GM21367 (cell line): ENCODE results near the gene TTLL3.
"Not testable (repeated sequence)": the region's sequence is repeated elsewhere in the genome, so short reads cannot be mapped to it uniquely, and the experiment has no call there.

Experiments used
- ATAC-seq: cut with Tn5 transposase; IDR thresholded peaks from one replicate; pipeline ENCODE4 v1.9.1; 2021; ENCODE audit not compliant: unreplicated experiment

The TTLL3 gene, protein sequence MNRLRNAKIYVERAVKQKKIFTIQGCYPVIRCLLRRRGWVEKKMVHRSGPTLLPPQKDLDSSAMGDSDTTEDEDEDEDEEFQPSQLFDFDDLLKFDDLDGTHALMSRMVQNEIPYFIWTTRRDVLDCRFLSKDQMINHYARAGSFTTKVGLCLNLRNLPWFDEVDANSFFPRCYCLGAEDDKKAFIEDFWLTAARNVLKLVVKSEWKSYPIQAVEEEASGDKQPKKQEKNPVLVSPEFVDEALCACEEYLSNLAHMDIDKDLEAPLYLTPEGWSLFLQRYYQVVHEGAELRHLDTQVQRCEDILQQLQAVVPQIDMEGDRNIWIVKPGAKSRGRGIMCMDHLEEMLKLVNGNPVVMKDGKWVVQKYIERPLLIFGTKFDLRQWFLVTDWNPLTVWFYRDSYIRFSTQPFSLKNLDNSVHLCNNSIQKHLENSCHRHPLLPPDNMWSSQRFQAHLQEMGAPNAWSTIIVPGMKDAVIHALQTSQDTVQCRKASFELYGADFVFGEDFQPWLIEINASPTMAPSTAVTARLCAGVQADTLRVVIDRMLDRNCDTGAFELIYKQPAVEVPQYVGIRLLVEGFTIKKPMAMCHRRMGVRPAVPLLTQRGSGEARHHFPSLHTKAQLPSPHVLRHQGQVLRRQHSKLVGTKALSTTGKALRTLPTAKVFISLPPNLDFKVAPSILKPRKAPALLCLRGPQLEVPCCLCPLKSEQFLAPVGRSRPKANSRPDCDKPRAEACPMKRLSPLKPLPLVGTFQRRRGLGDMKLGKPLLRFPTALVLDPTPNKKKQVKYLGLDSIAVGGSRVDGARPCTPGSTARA

DNA sequence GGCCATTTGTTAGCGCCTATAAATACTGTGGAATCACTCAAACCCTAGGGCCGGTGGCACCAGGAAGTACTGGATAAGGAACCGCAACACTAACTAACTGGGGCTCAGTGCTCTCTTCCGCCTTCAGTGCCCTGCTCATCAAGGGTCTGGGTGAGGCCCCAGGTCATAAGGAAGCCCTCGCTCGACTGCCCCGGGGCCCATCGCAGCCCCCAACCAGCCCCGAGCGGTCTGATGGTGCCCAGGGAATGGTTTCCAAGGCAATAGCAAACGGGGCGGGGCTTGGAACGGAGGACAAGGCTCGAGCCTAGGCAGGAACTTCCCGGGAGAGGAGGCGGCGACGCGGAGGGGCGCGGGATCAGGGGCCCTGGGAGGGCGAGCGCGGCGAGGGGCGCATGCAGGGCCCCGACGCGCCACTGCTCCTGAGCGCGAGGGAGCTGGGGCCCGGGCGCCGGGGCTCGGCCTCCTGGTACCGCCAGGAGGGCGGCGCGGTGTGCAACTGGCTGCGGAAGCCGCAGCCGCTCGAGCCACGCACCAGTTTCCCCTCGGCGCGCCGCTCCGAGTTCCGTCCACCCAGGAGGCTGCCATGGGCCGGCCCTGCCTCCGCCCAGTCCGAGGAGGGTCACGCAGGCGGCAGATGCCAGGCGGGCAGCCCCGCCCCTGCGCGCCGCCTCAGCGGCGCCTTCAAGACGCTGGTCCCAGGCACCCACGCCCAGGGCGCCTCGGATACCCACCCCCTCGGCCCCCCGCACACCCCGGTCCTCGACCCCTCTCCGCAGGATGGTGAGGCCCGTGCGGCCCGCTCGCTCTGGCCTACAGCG is at the start of gene TTLL3:
Gene TTLL3 (plus strand): TSS at position 648 of the 818 bp plus-strand sequence. CDS start 400 bp downstream, outside the sequence.
- no peak for ATAC-seq

DNA sequence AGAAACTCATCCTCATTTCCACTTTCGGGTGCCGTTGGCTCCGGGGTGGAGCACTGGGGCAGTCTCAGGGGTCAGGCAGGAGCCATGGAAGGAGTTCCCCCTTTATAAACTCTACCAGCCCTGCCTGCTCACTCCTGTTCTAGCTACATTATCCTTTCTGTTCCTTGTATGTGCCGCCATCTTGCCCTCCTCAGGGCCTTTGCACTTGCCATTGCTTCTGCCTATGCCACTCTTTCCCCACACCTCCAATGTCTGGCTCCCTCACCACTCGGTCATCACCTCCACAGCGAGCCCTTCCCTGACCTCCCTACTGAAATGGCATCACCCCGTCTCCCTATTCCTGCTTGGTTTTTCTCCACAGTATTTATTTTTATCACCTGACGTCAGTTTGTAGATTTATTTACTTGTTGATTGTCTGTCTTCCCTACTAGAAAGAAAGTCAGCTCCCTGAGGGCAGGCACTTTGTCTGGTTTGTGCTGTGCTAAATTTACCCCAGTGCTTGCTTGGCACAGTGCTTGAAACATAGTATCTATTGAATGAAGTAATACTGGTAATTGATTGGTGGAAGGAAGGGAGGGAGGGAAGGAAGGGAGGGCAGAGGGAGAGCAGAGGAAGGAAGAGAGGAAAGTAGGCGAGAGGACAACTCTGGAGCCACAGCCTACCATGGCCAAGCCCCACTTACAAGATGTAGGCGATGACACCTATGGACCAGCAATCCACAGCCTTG is 49.1 kb upstream of the TTLL3 start:
- no peak for ATAC-seq

DNA sequence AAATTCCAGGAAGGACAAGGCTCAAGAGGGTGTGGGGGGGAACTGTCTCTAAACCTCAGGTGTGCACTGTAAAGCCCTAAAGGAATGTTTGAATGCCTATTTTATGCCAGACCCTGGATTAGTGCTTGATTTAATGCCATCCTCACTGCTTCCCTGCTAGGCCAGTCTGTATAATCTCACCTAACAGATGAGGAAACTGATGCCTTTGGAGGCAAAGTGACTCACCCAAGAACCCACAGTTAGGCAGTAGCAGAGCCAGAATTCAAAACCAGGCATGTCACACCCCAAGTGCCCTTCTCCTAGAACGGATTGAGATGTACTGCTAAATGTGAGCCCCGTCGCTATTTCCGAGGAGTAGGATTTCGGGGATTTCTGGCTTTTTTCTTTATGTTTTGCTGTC is 48.1 kb upstream of the TTLL3 start:
- no peak for ATAC-seq

DNA sequence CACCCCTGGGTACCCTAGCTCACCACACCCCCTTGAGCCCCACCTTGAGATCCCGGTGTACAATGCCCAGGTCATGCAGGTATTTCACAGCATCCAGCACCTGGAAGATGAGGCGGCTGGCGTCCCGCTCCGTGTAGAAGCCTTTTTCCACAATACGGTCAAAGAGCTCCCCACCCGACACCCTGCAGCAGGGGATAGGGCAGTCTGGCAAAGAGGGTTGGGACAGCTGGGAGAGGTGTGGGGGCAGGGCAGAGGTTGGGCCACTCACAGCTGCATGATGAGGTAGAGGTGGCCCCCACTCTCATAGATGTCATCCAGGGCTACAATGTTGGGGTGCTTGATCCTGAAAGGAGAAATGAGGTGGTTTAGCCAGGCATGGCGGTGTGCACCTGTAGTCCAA is 47.2 kb upstream of the TTLL3 start:
- no peak for ATAC-seq

DNA sequence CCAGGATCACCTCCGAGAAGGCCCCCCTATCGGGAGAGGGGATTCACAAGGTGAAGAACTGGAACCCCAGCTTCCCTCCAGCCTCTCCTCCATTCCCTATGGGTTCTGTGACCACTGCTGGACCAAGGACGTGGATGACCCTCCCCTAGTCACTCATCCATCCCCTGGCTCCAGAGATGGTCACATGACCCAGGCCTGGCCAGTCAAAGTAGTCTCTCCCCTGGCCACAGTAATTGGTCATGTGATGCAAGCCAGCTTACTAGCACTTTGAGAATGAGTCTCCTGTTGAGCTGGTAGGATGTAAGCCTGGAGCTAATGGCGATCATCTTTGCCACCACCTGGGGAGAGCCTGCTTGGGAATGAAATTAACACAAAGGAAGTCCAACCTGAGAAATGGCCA is 44.2 kb upstream of the TTLL3 start:
- no peak for ATAC-seq

DNA sequence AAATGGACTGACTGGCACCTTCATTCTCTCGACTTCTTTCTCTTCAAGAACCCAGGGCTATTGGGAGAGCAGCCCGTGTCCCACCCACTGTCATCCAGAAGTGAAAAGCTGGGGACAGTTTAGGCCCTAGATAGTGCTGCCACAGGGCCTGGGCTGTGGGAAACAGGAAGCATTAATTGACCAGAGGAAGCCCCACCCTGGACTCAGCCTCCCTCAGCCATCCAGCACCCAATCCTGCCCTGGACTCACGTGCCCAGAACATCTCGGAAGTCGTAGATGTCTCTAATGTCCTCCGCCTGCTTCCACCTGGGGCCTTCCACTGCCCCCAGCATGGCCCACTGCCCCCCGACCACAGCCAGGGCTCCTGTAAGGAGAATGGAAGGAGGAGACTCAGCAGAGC is 42.6 kb upstream of the TTLL3 start:
- ATAC-seq: no peak

DNA sequence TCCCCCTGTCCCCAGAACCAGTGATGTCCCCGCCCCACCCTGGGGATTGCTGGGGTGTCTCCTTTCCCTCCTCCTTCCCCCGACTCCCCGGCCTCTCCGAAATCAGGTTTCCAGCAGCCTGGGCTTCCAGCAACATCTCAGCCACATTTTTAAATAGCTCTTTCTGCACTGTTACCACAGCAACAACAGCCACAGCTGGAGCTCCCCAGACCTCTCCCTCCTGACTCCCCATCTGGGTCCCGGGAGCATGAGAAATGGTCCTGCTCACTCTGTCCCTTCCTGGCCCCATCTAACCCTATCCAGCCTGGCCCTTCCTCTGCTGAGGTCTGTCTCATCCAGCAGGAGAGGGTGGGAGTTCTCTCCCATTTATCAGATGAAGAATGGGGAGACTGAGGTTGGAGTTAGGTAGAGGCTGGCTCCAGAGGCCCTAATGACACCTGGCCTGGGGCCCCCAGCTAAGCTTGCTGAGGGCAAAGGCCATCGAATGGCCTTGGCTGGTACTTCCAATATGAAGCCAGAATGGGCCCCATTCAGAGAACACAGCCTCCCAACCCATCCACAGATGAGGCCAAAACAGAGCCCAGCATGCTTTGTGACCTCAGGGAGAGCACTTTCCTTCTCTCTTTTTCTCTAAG is 41.8 kb upstream of the TTLL3 start:
- no peak for ATAC-seq

DNA sequence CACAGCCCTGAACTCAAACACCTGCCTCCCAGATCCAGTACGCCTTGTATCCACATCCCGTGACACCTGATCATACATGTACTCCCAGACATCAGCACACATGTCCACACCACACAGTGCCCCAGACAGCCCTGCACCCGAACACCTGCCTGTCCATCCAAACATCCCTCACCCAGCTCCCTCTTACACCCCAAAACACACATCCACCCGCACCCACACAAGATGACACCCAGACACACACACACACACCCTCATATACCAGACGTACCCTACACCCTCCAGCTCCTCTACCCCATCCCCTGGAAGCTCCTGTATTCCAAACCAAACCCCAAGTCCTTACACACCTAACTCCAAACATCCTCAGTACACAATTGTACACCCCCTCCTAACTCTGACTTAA is 41.0 kb upstream of the TTLL3 start:
- ATAC-seq: no peak

DNA sequence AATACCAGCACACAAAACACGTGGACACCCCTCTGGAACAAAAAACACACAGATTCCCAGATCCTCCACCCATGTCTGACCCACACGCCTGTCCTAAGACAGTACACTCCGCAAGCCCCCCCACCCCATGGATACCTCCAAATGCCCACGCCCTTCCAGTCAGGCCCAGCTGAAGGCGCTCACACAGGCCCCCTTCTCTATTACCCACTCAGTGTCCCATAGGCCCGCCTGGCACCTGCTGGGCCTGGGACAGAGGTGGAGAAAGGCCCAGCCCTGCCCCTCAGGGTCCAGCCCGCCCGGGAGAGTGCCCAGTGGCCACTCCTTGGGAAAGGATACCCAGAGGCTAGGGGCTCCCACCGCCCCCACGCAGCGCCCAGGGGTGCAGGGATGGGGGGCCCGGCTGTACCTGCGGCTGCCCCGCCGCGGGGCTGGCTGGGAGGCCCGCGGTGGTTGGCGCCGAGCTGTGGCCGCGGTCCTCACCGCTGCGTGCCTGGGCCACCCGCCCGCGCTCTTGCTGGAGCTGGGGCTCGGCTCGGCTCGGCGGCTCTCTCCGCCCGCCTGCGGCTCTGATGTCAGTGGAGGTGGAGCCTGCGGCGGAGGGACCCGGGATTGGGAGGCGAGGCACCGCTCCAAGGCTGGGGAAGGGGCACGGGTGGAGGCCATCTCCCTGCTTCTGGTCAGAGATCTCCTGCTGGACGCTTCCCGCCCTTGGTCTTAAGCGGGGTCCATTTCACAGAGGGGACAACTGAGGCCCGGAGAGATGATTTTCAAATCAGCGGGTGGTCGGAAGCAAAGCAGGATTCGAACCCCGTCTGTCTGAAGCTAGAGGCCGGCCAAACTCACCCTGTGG is 40.4 kb upstream of the TTLL3 start, which contains the start of gene CAMK1:
Gene CAMK1 (minus strand): TSS at position 522 of the 850 bp plus-strand sequence. CDS start 2,198 bp downstream, outside the sequence.
- no peak for ATAC-seq

DNA sequence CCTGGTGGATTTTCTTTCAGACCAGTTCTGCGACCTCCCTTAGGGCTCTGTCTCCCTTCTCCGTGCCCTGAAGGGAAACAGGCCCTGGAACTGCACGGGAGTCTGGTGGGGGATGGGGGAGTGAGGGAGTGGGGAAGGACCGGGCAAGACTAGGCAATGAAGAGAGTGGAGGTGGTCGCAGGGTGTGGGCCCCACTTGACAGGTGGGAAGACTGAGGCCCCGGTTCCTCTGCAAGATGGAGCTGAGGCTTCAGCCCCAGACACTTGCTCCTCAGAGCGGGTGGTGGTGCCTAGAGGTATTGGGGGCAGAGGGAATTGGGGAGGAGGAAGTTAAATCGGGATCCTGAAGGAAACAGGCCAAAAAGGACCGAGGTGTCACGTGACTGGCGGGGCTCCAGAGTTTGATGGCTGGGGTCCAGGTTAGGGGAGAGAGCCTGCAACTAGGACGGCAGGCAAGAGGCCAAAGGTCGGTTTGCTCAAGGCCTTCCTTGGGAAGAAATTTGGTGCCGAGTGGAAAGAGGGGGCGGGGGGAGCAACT is 39.7 kb upstream of the TTLL3 start:
- no peak for ATAC-seq

DNA sequence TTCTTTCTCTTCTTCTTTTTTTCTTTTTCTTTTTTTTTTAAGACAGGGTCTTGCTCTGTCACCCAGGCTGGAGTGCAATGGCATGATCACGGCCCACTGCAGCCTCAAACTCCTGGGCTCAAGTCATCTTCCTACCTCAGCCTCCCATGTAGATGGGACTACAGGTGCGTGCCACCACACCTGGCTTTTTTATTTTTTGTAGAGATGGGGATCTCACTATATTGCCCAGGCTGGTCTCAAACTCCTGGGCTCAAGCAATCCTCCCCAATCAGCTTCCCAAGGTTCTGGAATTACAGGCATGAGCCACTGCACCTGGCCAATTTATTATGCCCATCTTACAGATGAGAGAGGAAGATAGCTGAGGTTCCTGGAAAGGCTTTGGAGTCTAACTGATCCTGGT is 39.1 kb upstream of the TTLL3 start:
- ATAC-seq: not testable (repeated sequence)

DNA sequence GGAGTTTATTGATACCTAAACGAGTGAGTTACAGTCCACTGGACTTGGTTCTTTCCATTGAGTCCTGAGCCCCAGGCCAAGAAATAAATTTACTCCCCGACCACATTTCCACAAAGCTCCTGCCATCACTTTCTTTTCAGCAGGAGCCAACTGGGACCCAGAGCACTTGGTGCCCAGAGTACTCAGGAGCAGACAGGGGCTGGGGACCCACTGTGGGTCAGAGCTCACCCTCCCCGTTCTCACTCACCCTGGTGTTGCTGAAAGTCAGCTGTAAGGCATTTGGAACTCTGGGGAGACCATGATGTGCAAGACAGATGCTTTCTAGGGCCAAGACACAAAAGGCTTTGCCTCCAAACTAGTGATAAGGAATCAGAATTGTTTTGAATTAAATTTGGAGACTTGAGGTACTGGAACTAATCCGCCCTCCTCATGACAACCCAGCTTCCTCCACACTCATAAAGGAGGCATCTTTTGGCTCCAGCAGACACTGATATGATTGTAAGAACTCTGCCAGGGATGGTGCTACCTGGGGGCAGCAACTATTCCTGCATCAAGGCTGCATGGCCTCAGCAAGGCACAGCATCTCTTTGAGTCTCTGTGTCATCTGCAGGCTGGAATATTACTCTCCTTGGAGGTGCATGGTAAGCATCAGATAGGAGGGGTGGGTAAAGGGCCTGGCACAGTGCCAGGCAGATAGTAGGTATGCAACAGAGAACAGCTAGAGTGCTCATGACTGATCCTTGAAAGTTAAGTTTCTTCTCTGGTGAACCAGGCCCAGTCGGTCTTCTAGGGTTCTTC is 33.0 kb upstream of the TTLL3 start:
- no peak for ATAC-seq

DNA sequence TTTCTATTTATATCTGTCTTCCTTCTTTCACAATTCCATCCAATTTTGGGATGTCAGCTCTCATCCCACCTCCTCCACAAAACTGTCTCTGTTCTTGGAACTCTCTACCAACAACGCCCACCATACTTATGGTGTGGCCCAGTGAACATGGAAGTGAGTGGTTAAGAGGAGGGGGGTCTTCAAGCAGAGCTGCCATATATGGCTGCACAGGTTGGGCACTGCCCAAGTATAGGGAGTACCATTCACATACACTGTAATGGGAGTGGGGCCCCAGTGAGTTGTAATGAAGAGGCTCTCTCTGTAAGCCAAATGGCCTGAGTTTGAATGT is 32.4 kb upstream of the TTLL3 start:
- ATAC-seq: no peak

DNA sequence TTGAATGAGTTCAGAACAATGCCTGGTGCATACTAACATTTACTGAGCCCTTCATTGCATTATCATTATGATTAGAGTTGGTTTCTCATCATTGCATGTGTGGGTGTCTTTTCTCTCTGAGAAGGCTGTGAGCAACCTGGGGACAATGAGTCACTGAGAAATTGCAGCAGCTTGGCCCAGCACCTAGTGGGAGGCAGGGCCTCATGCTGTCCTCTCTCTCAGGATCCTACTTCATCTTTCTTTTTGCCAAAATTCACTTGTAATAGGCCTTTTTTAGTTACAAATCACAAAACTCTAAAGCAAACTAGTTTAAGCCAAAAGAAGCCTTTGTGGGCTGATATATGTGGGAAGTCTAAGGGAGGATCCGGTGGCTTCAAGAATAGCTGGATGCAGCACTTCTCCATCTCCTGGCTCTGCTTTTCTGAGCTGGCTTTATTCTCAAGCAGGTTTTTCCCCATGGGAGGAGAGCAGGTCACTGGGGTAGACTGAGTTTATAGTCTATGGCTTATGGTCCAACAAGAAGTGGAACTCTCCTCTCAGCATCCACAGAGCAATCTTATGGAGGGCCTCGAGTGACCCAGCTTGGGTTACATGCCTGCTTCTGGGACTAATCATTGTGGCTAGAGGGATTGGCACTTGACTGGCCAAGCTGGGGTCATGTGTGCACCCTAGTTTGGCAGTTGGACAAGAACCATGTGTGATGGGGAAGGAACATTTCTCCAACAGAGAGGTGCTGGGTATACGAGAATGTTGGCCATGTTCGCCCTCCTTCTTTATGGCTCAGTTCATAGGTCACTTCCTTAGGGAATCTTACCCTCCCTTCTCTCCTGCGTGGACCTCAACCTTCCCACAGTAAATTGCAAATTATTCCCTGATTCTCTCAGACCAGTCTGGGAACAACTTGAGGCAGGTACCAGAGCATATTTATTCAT is 31.7 kb upstream of the TTLL3 start:
- ATAC-seq: no peak

DNA sequence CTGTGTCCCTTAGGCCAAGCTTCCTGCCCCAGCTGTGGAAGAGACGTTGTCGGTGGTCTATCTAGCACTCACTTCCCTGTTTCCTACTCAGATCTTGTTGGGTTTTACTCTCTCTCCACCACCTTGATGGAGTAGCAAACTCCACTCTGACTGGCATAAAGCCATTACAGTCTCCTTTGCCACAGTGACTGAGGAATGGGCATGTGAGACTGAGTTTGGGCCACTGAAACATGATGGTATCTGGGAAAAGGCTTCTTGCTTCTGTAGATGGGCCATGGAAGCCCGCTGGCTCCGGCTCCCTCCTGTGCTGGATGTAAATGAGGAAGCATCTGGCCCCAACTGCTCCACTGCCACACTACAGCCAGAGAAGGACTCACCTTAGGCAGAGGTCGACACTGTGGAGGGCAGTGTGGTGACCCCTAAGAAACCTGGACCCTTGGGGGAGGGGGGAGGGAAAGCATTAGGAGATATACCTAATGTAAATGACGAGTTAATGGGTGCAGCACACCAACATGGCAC is 30.9 kb upstream of the TTLL3 start:
- ATAC-seq: no peak

DNA sequence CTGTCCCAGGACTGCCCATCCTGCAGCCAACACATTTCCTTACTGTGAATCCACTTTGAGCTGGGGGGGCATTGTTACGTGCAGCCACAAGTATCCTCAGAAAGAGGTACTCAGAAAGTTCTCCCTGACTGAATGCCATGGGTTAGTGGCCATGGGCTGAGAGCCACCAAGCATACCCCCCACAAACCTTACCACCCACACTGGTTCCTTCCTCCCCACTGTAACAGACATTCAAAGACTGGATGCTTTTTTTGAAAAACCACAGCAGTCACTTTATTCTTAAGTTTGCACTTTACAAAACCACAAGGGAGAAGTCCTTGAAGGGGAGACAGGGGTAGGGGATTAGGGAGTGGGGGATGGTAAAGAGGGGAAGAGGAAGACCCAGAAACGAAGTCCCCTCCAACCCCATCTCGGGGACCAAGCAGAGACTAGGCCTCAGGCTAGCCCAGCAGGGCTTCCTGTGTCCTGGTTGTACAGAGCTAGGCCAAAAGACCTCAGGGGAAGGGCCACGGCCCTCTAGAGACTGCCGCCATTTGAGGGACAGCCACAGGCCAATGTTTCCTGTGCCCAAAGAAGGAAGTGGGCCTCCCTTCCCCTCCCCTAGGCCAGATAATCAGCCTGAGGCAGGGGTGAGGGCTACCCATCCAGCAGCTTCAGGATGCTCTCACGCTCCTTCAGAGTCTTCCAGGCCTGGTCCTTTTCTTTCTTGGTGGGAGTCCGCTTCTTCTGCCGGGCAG is 30.2 kb upstream of the TTLL3 start:
- ATAC-seq: peak; percentile 67
